Astrocyte of the cerebellum (primary cell): ENCODE data around the gene GRIK2.

Experiments
- DNase-seq: peaks from one replicate; pipeline ENCODE4 v3.0.0-alpha.2; 2011; ENCODE audit warnings: low read depth
- H3K4me3 ChIP-seq: 2 replicates; pipeline ENCODE4 v1.5.1; 2011; ENCODE audit warnings: mild to moderate bottlenecking, low read depth, low read length, moderate library complexity
- CTCF ChIP-seq: IDR thresholded peaks from 2 replicates; pipeline ENCODE4 v1.5.1; 2012; ENCODE audit warnings: low read length, low read depth, moderate library complexity, mild to moderate bottlenecking; ENCODE audit errors: missing control alignments
- in situ Hi-C: cut with HindIII; loops from 2 replicates; pipeline ENCODE4 v1.10.0; 2017; ENCODE audit warnings: low sequenced_read_pairs

GRIK2 gene

GRCh38 chr6:101484781-101485180 lies 91.3 kb downstream of the GRIK2 start:
- DNase-seq: no peak
- no peak for TF ChIP-seq CTCF
- in situ Hi-C loops: no loop called here
- no peak overlapping the region for H3K4me3 ChIP-seq

- no peak for TF ChIP-seq CTCF
- no peak for DNase-seq
- no peak overlapping the region for H3K4me3 ChIP-seq
- in situ Hi-C loops: no loop called here
Measured at GRCh38 chr6:101486124-101486523, 92.6 kb downstream of the GRIK2 start.

GRCh38 chr6:101486726-101487125 lies 93.2 kb downstream of the GRIK2 start:
- in situ Hi-C loops: no loop called here
- no peak for DNase-seq
- H3K4me3 ChIP-seq: no peak overlapping the region
- no peak for TF ChIP-seq CTCF

GRCh38 chr6:101489456-101489855 lies 95.9 kb downstream of the GRIK2 start:
- no peak for DNase-seq
- in situ Hi-C loops: no loop called here

GRCh38 chr6:101490857-101491256 lies 97.3 kb downstream of the GRIK2 start:
- in situ Hi-C loops: no loop called here
- no peak for DNase-seq
- no peak for TF ChIP-seq CTCF

More at GRCh38 chr6:101489456-101489855, 95.9 kb downstream of the GRIK2 start:
- H3K4me3 ChIP-seq: no peak overlapping the region
- TF ChIP-seq CTCF: no peak

GRCh38 chr6:101502818-101503217 lies 109.3 kb downstream of the GRIK2 start:
- in situ Hi-C loops: no loop called here
- no peak overlapping the region for H3K4me3 ChIP-seq
- no peak for DNase-seq
- TF ChIP-seq CTCF: no peak

More at GRCh38 chr6:101490857-101491256, 97.3 kb downstream of the GRIK2 start:
- no peak overlapping the region for H3K4me3 ChIP-seq

GRCh38 chr6:101509536-101509935 lies 116.0 kb downstream of the GRIK2 start:
- in situ Hi-C loops: no loop called here
- no peak overlapping the region for H3K4me3 ChIP-seq
- DNase-seq: no peak
- TF ChIP-seq CTCF: no peak
